ENCODE results near the gene CSMD2. TPM values are rescaled to one million over a fixed set of nuclear protein-coding genes. Genes with fewer than 3 reads are reported as not detected.

The CSMD2 gene
- total RNA-seq, 6 experiments from 2014 or later: under 0.01 to 0.19 (median 0.09) TPM; not detected in 1

DNA sequence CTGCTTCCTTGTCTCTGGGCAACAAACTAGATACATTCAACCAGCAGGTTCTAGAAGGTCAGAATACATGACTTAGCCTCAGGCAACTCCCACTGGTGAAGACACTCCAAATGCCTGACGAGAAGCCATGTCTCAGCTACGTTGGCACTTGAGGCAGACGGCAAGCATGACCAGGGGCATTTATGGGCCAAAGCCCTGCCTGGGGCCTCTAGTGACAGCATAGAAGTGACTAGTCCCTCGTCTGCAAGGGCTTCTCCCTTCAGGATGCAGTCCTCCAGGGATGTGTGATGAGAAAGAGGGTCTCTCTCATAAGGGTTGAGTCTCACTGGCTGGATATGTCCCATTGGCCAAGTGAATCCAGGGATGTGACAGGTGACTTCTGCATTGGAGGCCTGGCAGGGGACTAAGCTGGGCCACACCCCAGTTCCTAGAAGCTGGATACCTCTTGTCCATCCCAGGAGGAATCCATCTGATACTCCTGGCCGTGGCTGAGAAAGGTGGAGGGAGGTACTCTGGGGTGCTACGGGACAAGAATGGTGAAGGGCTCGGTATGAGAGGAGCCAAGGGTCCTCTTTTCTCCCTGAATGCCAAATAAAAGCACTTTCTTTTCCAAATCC is 449.7 kb downstream of the CSMD2 start:
- 57% methylated on average over 7 of the region's 7 CpGs for WGBS (ENCODE audit: insufficient coverage, low coverage, low lambda C conversion rate, missing lambda C conversion rate)
- no peak overlapping the region for H3K27ac ChIP-seq

DNA sequence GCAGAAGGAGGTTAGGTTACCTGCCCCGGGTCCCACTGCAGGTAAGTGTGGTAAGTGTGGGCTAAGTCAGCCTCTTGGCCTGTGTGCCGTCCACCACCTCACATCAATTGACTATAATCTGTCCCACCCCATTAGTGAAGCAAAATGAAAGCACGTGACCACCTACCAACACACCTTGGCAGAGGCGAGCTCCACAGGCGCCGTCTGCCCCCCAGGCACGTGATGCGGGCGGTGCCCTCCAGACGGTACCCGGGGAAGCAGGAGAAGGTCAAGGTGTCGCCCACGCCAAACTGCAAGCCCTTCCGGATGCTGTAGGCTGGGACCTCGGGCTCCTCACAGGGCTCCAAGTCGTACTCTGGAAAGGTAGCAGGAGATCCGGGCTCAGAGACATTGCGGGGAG is 450.6 kb downstream of the CSMD2 start:
- intact Hi-C loops (cut with DNase I): no loop called here
- no peak overlapping the region for H3K27ac ChIP-seq
- no peak for DNase-seq
- no peak overlapping the region for H3K4me3 ChIP-seq
- WGBS (ENCODE audit: insufficient coverage, low coverage, low lambda C conversion rate, missing lambda C conversion rate): 78% methylated on average over 13 of the region's 18 CpGs
- no peaks in the 10 kb centered on the region for H3K4me1 ChIP-seq
- H3K36me3 ChIP-seq: no peaks in the 10 kb centered on the region
- no peak for ATAC-seq
- TF ChIP-seq, protein P1, sequence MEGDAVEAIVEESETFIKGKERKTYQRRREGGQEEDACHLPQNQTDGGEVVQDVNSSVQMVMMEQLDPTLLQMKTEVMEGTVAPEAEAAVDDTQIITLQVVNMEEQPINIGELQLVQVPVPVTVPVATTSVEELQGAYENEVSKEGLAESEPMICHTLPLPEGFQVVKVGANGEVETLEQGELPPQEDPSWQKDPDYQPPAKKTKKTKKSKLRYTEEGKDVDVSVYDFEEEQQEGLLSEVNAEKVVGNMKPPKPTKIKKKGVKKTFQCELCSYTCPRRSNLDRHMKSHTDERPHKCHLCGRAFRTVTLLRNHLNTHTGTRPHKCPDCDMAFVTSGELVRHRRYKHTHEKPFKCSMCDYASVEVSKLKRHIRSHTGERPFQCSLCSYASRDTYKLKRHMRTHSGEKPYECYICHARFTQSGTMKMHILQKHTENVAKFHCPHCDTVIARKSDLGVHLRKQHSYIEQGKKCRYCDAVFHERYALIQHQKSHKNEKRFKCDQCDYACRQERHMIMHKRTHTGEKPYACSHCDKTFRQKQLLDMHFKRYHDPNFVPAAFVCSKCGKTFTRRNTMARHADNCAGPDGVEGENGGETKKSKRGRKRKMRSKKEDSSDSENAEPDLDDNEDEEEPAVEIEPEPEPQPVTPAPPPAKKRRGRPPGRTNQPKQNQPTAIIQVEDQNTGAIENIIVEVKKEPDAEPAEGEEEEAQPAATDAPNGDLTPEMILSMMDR (IDR thresholded peaks at IDR 0.05): no peak
- no peak for TF ChIP-seq POLR2A (IDR thresholded peaks at IDR 0.05)
- H3K9me3 ChIP-seq: no peaks in the 10 kb centered on the region
- no peaks in the 10 kb centered on the region for H3K27me3 ChIP-seq

More for the DNA sequence above, 449.7 kb downstream of the CSMD2 start:
- Histone ChIP-seq H3K9me3 (no peaks in the 10 kb centered on the region), H3K4me3 (no peak overlapping the region), H3K27me3 (no peaks in the 10 kb centered on the region), H3K4me1 (no peaks in the 10 kb centered on the region), H3K36me3 (no peaks in the 10 kb centered on the region)
- no peak for ATAC-seq
- TF ChIP-seq POLR2A (IDR thresholded peaks at IDR 0.05): no peak
- TF ChIP-seq, protein P1 (IDR thresholded peaks at IDR 0.05): no peak
- intact Hi-C loops (cut with DNase I): no loop called here
- no peak for DNase-seq

DNA sequence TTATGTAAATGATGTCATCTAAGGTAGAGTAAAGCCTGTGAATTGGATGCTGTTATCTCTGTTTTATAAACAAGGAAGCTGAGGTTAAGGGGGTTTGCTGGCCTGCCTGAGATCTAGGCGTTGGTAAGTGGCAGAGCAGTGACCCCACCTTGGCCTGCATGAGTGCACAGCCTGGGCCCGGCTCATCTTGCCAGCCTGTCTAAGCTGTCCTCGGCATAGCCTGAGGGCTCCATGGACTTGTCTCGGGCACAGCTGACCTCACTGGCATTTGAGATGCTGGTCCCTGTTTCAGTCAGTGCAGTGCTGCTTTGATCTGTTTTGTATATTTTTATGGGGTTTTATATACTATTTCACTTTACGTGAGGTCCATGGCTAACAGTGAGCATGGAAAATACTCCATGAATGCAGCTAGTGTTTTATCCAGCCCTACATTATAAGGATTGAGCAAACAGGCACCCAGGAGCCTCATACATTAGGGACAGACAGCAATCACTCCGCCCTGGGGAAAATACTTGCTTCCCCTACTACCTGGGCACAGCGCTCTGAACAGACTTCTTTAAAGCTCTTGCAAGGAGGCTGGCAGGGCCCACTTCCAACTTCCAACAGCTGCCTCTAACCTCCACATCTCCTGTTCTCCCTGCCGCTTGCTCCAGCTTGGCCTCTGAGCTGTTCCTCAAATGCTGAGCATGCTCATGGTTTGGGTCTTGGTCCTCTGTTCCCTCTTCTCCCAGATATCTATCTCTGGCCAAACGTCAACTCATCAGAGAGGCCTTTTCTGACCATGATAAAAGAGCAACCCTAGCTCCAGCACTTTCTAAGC is 451.8 kb downstream of the CSMD2 start:
- TF ChIP-seq POLR2A (IDR thresholded peaks at IDR 0.05): no peak
- Histone ChIP-seq H3K4me1 (no peaks in the 10 kb centered on the region), H3K36me3 (no peaks in the 10 kb centered on the region), H3K4me3 (no peak overlapping the region), H3K9me3 (no peaks in the 10 kb centered on the region), H3K27me3 (no peaks in the 10 kb centered on the region), H3K27ac (no peak overlapping the region)
- intact Hi-C loops (cut with DNase I): no loop called here
- ATAC-seq: no peak
- no peak for DNase-seq
- WGBS (ENCODE audit: insufficient coverage, low coverage, low lambda C conversion rate, missing lambda C conversion rate): 55% methylated on average over 5 of the region's 9 CpGs

DNA sequence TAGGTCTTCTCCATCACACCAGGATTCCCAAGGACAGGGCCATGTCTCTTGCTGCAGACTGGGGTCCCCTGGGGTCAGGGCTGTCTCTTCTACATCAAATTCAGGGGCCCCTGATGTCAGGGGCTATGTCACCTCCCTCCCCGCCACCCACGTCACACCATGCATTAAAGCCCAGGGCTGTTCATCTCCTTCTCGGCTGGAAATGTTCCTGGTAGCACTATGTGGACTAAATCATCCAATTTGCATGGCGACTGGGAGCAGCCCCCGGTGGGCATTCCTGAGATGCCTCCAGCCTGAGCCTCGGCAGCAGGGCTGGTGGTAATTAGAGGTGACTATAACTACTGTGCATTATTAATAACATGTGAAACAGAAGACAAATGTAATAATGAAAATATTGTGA is 452.8 kb downstream of the CSMD2 start:
- WGBS (ENCODE audit: insufficient coverage, low coverage, low lambda C conversion rate, missing lambda C conversion rate): 27% methylated on average over 4 of the region's 6 CpGs
- DNase-seq: no peak
- H3K27me3 ChIP-seq: no peaks in the 10 kb centered on the region

More for the DNA sequence above, 452.8 kb downstream of the CSMD2 start:
- H3K36me3 ChIP-seq: no peaks in the 10 kb centered on the region
- H3K4me3 ChIP-seq: no peak overlapping the region
- no peak for ATAC-seq
- intact Hi-C loops (cut with DNase I): no loop called here
- H3K27ac ChIP-seq: no peak overlapping the region
- TF ChIP-seq, protein P1 (IDR thresholded peaks at IDR 0.05): no peak
- TF ChIP-seq POLR2A (IDR thresholded peaks at IDR 0.05): no peak
- H3K4me1 ChIP-seq: no peaks in the 10 kb centered on the region
- H3K9me3 ChIP-seq: no peaks in the 10 kb centered on the region
